K562 (cell line): ENCODE data around the gene PTGR2. TPM values are rescaled to one million over a fixed set of nuclear protein-coding genes. Genes with fewer than 3 reads are reported as not detected.
A peak's percentile ranks its signal among the peaks of the same experiment; 100 is the strongest.

Source experiments
- ATAC-seq: fragments of 200-7000 bp; cut with Tn5 transposase; 3 replicates; pipeline ENCODE4 v1.9.1; 2020; ENCODE audit warnings: moderate library complexity
- BruUV-seq: library from RNA; stranded (reverse); fragments of 400-500 nt; replicated peaks from 2 replicates; lab custom pipeline; 2021; lab: Mats Ljungman, UMichigan
- CTCF ChIA-PET: fragments of 300-600 bp; formaldehyde crosslinking; extraction: SDS; loops from one replicate; lab custom pipeline; 2021; ENCODE audit warnings: low intra/inter-chr PET ratio; lab: Yijun Ruan, JAX
- POLR2A ChIA-PET: fragments of 300-600, 350-650 bp; sonication (Branson Sonifier 250); formaldehyde crosslinking; extraction: SDS; loops from one replicate; lab custom pipeline; 2021; ENCODE audit warnings: antibody characterized with exemption, inconsistent platforms; lab: Yijun Ruan, JAX
- DNase-seq, 4 experiments: peaks; one replicate each; pipeline versions ENCODE4 v3.0.0 to v3.0.0-alpha.2; 2011 to 2018; ENCODE audit warnings: low spot score in 3 of 4, mixed read lengths in 3 of 4; ENCODE audit errors: extremely low read depth in 1 of 4
- FAIRE-seq: peaks from 2 replicates; lab custom pipeline; 2011; peaks lifted over from hg19 to GRCh38; lab: Jason Lieb, UNC
- H2AFZ ChIP-seq: 2 replicates; pipeline ENCODE4 v1.6.0; 2011; ENCODE audit warnings: low read depth, low read length, control low read depth, inconsistent platforms
- H3K27ac ChIP-seq: fragments of 200-600 bp; 3 replicates; pipeline ENCODE4 v1.8.0; 2011; ENCODE audit warnings: low read depth, mild to moderate bottlenecking, control low read depth, inconsistent platforms, low read length, moderate library complexity, mixed read lengths; ENCODE audit errors: extremely low read depth
- H3K27me3 ChIP-seq, 2 experiments: fragments of 300-600 bp in 1 of 2; 2 replicates in 1 of 2; 3 replicates in 1 of 2; pipeline versions ENCODE4 v1.6.0 to v1.8.0; 2011; ENCODE audit warnings: inconsistent platforms in 2 of 2, low read length in 2 of 2, mild to moderate bottlenecking in 1 of 2, mixed read lengths in 1 of 2, moderate library complexity in 1 of 2; ENCODE audit not compliant: control insufficient read depth in 2 of 2, insufficient read depth in 2 of 2
- H3K36me3 ChIP-seq: fragments of 300-600 bp; 3 replicates; pipeline ENCODE4 v1.8.0; 2011; ENCODE audit warnings: mild to moderate bottlenecking, low read length, inconsistent platforms; ENCODE audit not compliant: control insufficient read depth, insufficient read depth
- H3K4me1 ChIP-seq, 2 experiments: fragments of 200-600 bp in 1 of 2; replicated peaks in 1 of 2; 2 replicates in 1 of 2; 3 replicates in 1 of 2; pipeline versions ENCODE4 v1.5.1 to v1.8.0; 2011; ENCODE audit warnings: inconsistent platforms in 2 of 2, low read length in 2 of 2, mild to moderate bottlenecking in 1 of 2, mixed read lengths in 1 of 2, moderate library complexity in 1 of 2; ENCODE audit not compliant: control insufficient read depth in 2 of 2, insufficient read depth in 2 of 2
- H3K4me2 ChIP-seq: 2 replicates; pipeline ENCODE4 v1.6.1; 2011; ENCODE audit warnings: low read length, control low read depth, inconsistent platforms, mixed read lengths; ENCODE audit not compliant: insufficient read depth
- H3K4me3 ChIP-seq: fragments of 200-600 bp; sonication (generic), shearing (Covaris generic); 2 replicates; pipeline ENCODE4 v1.5.1; 2016; ENCODE audit warnings: control low read depth, inconsistent platforms
- H3K79me2 ChIP-seq: fragments of 200-600 bp; 3 replicates; pipeline ENCODE4 v1.8.0; 2011; ENCODE audit warnings: low read length, inconsistent platforms; ENCODE audit not compliant: control insufficient read depth, insufficient read depth
- H3K9ac ChIP-seq, 2 experiments: 2 replicates each; pipeline versions ENCODE4 v1.6.0 to v1.6.1; 2011; ENCODE audit warnings: low read depth in 2 of 2, low read length in 2 of 2, control low read depth in 1 of 2, inconsistent platforms in 1 of 2, mild to moderate bottlenecking in 1 of 2, mixed read lengths in 1 of 2; ENCODE audit not compliant: insufficient read depth in 1 of 2
- H3K9me1 ChIP-seq: one replicate; pipeline ENCODE4 v1.6.0; 2011; ENCODE audit warnings: inconsistent platforms, mild to moderate bottlenecking, low read length, moderate library complexity; ENCODE audit not compliant: control insufficient read depth, insufficient read depth
- H3K9me3 ChIP-seq: replicated peaks from 2 replicates; pipeline ENCODE4 v1.5.1; 2011; ENCODE audit warnings: low read depth, low read length, inconsistent platforms; ENCODE audit not compliant: control insufficient read depth, insufficient read depth
- H4K20me1 ChIP-seq: replicated peaks from 2 replicates; pipeline ENCODE4 v1.6.1; 2011; ENCODE audit warnings: low read length, inconsistent platforms, mixed read lengths; ENCODE audit not compliant: control insufficient read depth, insufficient read depth
- GTF2A2 ChIP-seq: IDR thresholded peaks from 2 replicates; pipeline ENCODE4 v1.6.1; 2016; ENCODE audit warnings: mild to moderate bottlenecking, missing genetic modification characterization, missing compliant biosample characterization
- HDGF ChIP-seq: fragments of 450-650 bp; IDR thresholded peaks from 2 replicates; pipeline ENCODE4 v1.6.1; 2016
- HMBOX1 ChIP-seq: sonication (generic); IDR thresholded peaks from 2 replicates; pipeline ENCODE4 v1.6.1; 2016
- MAFF ChIP-seq: IDR thresholded peaks from 2 replicates; pipeline ENCODE4 v1.6.1; 2012; ENCODE audit warnings: low read length, improper control_type of control experiment
- MBD2 ChIP-seq: sonication (generic); IDR thresholded peaks from 2 replicates; pipeline ENCODE4 v1.6.1; 2016; ENCODE audit warnings: low read depth, borderline replicate concordance
- MYC ChIP-seq, 2 experiments: fragments of 250-450 bp in 1 of 2; sonication (Bioruptor Pico) in 1 of 2; IDR thresholded peaks; 2 replicates each; pipeline versions ENCODE4 v1.5.1 to v1.6.1; 2012 to 2021; ENCODE audit warnings: low read depth in 2 of 2, borderline replicate concordance in 1 of 2, improper control_type of control experiment in 1 of 2, low read length in 1 of 2, mild to moderate bottlenecking in 1 of 2, moderate library complexity in 1 of 2
- PTBP1 ChIP-seq: fragments of 200-400 bp; formaldehyde crosslinking; IDR thresholded peaks from 2 replicates; pipeline ENCODE4 v1.6.1; 2017; ENCODE audit warnings: low read depth, low read length
- XRCC3 ChIP-seq: fragments of 450-650 bp; IDR thresholded peaks from 2 replicates; pipeline ENCODE4 v1.6.1; 2017; ENCODE audit warnings: mild to moderate bottlenecking, moderate library complexity
- ZNF589 ChIP-seq: fragments of 200-800 bp; sonication (Bioruptor generic); IDR thresholded peaks from 2 replicates; pipeline ENCODE4 v1.6.1; 2016; ENCODE audit warnings: low read depth, missing genetic modification characterization, missing compliant biosample characterization
- ZNF79 ChIP-seq: fragments of 250-450 bp; sonication (Bioruptor Pico); IDR thresholded peaks from 2 replicates; pipeline ENCODE4 v1.4.0; 2020; ENCODE audit warnings: low read depth, mild to moderate bottlenecking, moderate library complexity
- WGBS: fragments of 100-300 bp; shearing (Covaris generic); methylation state at CpG from one replicate; pipeline ENCODE4 v1.1.6; 2016; ENCODE audit warnings: low coverage, mixed read lengths; ENCODE audit not compliant: insufficient coverage; ENCODE audit errors: missing lambda C conversion rate; 5-methylcytosine and 5-hydroxymethylcytosine counted together
- in situ Hi-C: fragments of 300-500 bp; cut with MboI; formaldehyde crosslinking; loops from 4 replicates; pipeline ENCODE4 v1.15.0; 2018; ENCODE audit warnings: inconsistent platforms, mixed read lengths
- intact Hi-C: fragments of 100-400 bp; cut with micrococcal nuclease; formaldehyde crosslinking; loops from 2 replicates; pipeline ENCODE4 v1.14.2; 2022
- polyA plus RNA-seq, 8 experiments: library from polyadenylated mRNA; depleted of rRNA in 4 of 8; stranded (reverse) in 5 of 8; unstranded in 3 of 8; fragments of >200 nt; fragmentation: Nextera tagmentation in 2 of 8; fragmentation: Illumina TruSeq in 1 of 8; extraction: Ambion mirVana in 2 of 8; extraction: Trizol in 1 of 8; gene quantifications; 2 replicates each; pipeline versions ENCODE4 v1.2.1 to v1.2.3, GENCODE V29; 2011 to 2014; ENCODE audit warnings: inconsistent platforms in 1 of 8, missing spikeins in 1 of 8
- total RNA-seq, 7 experiments: library from RNA; depleted of rRNA in 6 of 7; stranded (reverse); fragments of >200 nt in 6 of 7; fragmentation: Illumina TruSeq in 2 of 7; extraction: Trizol in 2 of 7; gene quantifications; 2 replicates each; pipeline versions ENCODE4 v1.2.1 to v1.2.3, GENCODE V29; 2011 to 2021; ENCODE audit warnings: low replicate concordance in 1 of 7

PTGR2 gene
- total and polyA plus RNA-seq, 9 of the 15 experiments (the other 6 are each of a cell fraction or from before 2014, with no cell fraction given): 7.4 to 23.0 (median 13.0) TPM

GRCh38 chr14:73846947-73847346, 4.7 kb upstream of the PTGR2 start (continued):
- no peak for TF ChIP-seq MYC (IDR thresholded peaks at IDR 0.05; ENCODE audit: low read depth, low read length)
- no peak for TF ChIP-seq MYC (CRISPR knock-in tag; IDR thresholded peaks at IDR 0.05; ENCODE audit: borderline replicate concordance, low read depth)
- TF ChIP-seq MAFF: peak; percentile 77
- TF ChIP-seq HDGF: no peak
- TF ChIP-seq MBD2: no peak
- no peak for TF ChIP-seq ZNF589 (CRISPR knock-in tag)
- TF ChIP-seq ZNF79: no peak
- TF ChIP-seq PTBP1: no peak
- no peak for TF ChIP-seq XRCC3

- H3K9ac ChIP-seq: peak overlapping the region; percentile 81 to 92; a peak in 3 of 4 replicates
- no TSS peak for BruUV-seq
Measured at GRCh38 chr14:73851000-73851399, 631 bp upstream of the PTGR2 start.

More at GRCh38 chr14:73851000-73851399, 631 bp upstream of the PTGR2 start:
- no peaks in the 10 kb centered on the region for H3K27me3 ChIP-seq
- H3K79me2 ChIP-seq: peaks cover 22% of the 10 kb centered on the region
- peak in 2 of 4 experiments; percentile 7 to 15 for DNase-seq
- peak; percentile 12; the same call in 2 of the 3 replicates for ATAC-seq
- H3K36me3 ChIP-seq: peaks cover 7% of the 10 kb centered on the region; the same call in 1 of the 3 replicates
- POLR2A ChIA-PET: interaction anchor here (0.6 to 2.6 kb wide), 7 partner anchors 10 to 1860 kb away, joined by 3 to 11 read pairs (median 3); a partner anchor contains a TSS
- peak overlapping the region; percentile 79 for H3K4me2 ChIP-seq
- FAIRE-seq: peak; percentile 11
- peak overlapping the region; percentile 91 for H2AFZ ChIP-seq
- CTCF ChIA-PET: no interaction called here
- WGBS: 16% methylated on average over 6 of the region's 6 CpGs
- in situ Hi-C loops: no loop called here
- no peaks in the 10 kb centered on the region for H4K20me1 ChIP-seq
- H3K27ac ChIP-seq: peak overlapping the region; percentile 82; the same call in 2 of the 3 replicates
- H3K9me1 ChIP-seq: no peaks in the 10 kb centered on the region
- intact Hi-C loops: loop anchor here (10.0 kb wide), 1 partner anchor 216 kb away; no protein-coding TSS in a partner anchor
- no peaks in the 10 kb centered on the region; the same call in 1 of the 2 replicates for H3K9me3 ChIP-seq
- H3K4me1 ChIP-seq: peaks cover 4 to 12% of the 10 kb centered on the region in 2 experiments; a peak in 4 of 5 replicates
- peak; percentile 47 for TF ChIP-seq HMBOX1
- TF ChIP-seq GTF2A2 (tag): no peak
- peak overlapping the region; percentile 45 for H3K4me3 ChIP-seq
